ENCODE data around the gene SLC8A3.

GRCh38 chr14:70137788-70138187 is 51.0 kb downstream of the SLC8A3 start:
- TF ChIP-seq CTCF (IDR thresholded peaks at IDR 0.05; ENCODE audit: low read length) (no peak), EZH2 (IDR thresholded peaks at IDR 0.05; ENCODE audit: borderline replicate concordance, low read length) (no peak)
